OCI-LY1 (cell line): ENCODE data around the gene ERBB4.

ENCODE experiments used
- H2AFZ ChIP-seq: fragments of 200-600 bp; sonication (generic), shearing (Covaris generic); 2 replicates; pipeline ENCODE4 v1.6.0; 2014; ENCODE audit warnings: antibody characterized with exemption, mild to moderate bottlenecking, low read length
- H3F3A ChIP-seq: fragments of 200-600 bp; sonication (generic), shearing (Covaris generic); 2 replicates; pipeline ENCODE4 v1.6.0; 2014; ENCODE audit warnings: mild to moderate bottlenecking, antibody characterized with exemption, low read length, moderate library complexity; ENCODE audit not compliant: insufficient read depth
- H3K27ac ChIP-seq: fragments of 200-600 bp; sonication (generic); 2 replicates; pipeline ENCODE4 v1.5.1; 2014; ENCODE audit warnings: low read length, mixed run types, mild to moderate bottlenecking, low read depth; ENCODE audit not compliant: poor library complexity, severe bottlenecking
- H3K27me3 ChIP-seq: fragments of 200-600 bp; sonication (generic); 2 replicates; pipeline ENCODE4 v1.6.0; 2014; ENCODE audit warnings: antibody characterized with exemption, mild to moderate bottlenecking, low read length, moderate library complexity; ENCODE audit not compliant: insufficient read depth
- H3K36me3 ChIP-seq: fragments of 200-600 bp; sonication (generic); 2 replicates; pipeline ENCODE4 v1.6.1; 2014; ENCODE audit warnings: mild to moderate bottlenecking, antibody characterized with exemption, low read length, moderate library complexity, mixed read lengths; ENCODE audit not compliant: insufficient read depth
- H3K4me1 ChIP-seq: fragments of 200-600 bp; sonication (generic); 2 replicates; pipeline ENCODE4 v1.5.1; 2014; ENCODE audit warnings: mild to moderate bottlenecking, low read length, moderate library complexity; ENCODE audit not compliant: insufficient read depth, severe bottlenecking
- H3K4me2 ChIP-seq: fragments of 200-600 bp; sonication (generic), shearing (Covaris generic); 2 replicates; pipeline ENCODE4 v1.6.1; 2014; ENCODE audit warnings: low read length
- H3K4me3 ChIP-seq: fragments of 200-600 bp; sonication (generic); 2 replicates; pipeline ENCODE4 v1.5.1; 2014; ENCODE audit warnings: low read length, low read depth, mild to moderate bottlenecking, mixed read lengths; ENCODE audit not compliant: poor library complexity, severe bottlenecking
- H3K79me2 ChIP-seq: fragments of 200-600 bp; shearing (Covaris generic); 2 replicates; pipeline ENCODE4 v1.6.1; 2016; ENCODE audit warnings: mixed run types, low read length, mixed read lengths; ENCODE audit not compliant: insufficient read depth
- H3K9ac ChIP-seq: fragments of 200-600 bp; sonication (generic), shearing (Covaris generic); 2 replicates; pipeline ENCODE4 v1.6.1; 2014; ENCODE audit warnings: mild to moderate bottlenecking, low read length, mixed read lengths
- H3K9me2 ChIP-seq: fragments of 200-600 bp; sonication (generic), shearing (Covaris generic); 2 replicates; pipeline ENCODE4 v1.6.1; 2014; ENCODE audit warnings: low read depth, mild to moderate bottlenecking, low read length, mixed read lengths
- H3K9me3 ChIP-seq: fragments of 200-600 bp; shearing (Covaris generic); 2 replicates; pipeline ENCODE4 v1.6.1; 2014; ENCODE audit warnings: low read length, mixed read lengths
- H4K20me1 ChIP-seq: fragments of 200-600 bp; sonication (generic), shearing (Covaris generic); 2 replicates; pipeline ENCODE4 v1.6.0; 2016; ENCODE audit warnings: mild to moderate bottlenecking, low read length; ENCODE audit not compliant: insufficient read depth
- EZH2 ChIP-seq: fragments of 200-600 bp; sonication (generic), shearing (Covaris generic); IDR thresholded peaks from 2 replicates; pipeline ENCODE4 v1.8.0; 2017; ENCODE audit warnings: borderline replicate concordance, mixed run types, mild to moderate bottlenecking, antibody characterized with exemption, low read length, moderate library complexity, mixed read lengths
- TF ChIP-seq, protein P1 (sequence below): fragments of 200-600 bp; sonication (generic), shearing (Covaris generic); IDR thresholded peaks from 2 replicates; pipeline ENCODE4 v1.5.1; 2017; ENCODE audit warnings: mild to moderate bottlenecking, antibody characterized with exemption, low read length, moderate library complexity, mixed read lengths

ERBB4 gene

GRCh38 chr2:212289301-212289700 is 249.3 kb downstream of the ERBB4 start:
- H3F3A ChIP-seq: no peaks in the 10 kb centered on the region
- no peaks in the 10 kb centered on the region for H3K9me2 ChIP-seq
- no peak overlapping the region for H3K4me2 ChIP-seq
- no peaks in the 10 kb centered on the region for H3K4me1 ChIP-seq
- H3K9me3 ChIP-seq: no peaks in the 10 kb centered on the region
- no peaks in the 10 kb centered on the region for H3K36me3 ChIP-seq
- no peak overlapping the region for H3K27ac ChIP-seq
- H3K27me3 ChIP-seq: no peaks in the 10 kb centered on the region
- H3K4me3 ChIP-seq: no peak overlapping the region
- H3K79me2 ChIP-seq: no peaks in the 10 kb centered on the region
- no peak overlapping the region for H3K9ac ChIP-seq
- no peak for TF ChIP-seq EZH2
- TF ChIP-seq, protein P1, sequence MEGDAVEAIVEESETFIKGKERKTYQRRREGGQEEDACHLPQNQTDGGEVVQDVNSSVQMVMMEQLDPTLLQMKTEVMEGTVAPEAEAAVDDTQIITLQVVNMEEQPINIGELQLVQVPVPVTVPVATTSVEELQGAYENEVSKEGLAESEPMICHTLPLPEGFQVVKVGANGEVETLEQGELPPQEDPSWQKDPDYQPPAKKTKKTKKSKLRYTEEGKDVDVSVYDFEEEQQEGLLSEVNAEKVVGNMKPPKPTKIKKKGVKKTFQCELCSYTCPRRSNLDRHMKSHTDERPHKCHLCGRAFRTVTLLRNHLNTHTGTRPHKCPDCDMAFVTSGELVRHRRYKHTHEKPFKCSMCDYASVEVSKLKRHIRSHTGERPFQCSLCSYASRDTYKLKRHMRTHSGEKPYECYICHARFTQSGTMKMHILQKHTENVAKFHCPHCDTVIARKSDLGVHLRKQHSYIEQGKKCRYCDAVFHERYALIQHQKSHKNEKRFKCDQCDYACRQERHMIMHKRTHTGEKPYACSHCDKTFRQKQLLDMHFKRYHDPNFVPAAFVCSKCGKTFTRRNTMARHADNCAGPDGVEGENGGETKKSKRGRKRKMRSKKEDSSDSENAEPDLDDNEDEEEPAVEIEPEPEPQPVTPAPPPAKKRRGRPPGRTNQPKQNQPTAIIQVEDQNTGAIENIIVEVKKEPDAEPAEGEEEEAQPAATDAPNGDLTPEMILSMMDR: no peak
- H2AFZ ChIP-seq: no peak overlapping the region
- no peaks in the 10 kb centered on the region for H4K20me1 ChIP-seq

DNA sequence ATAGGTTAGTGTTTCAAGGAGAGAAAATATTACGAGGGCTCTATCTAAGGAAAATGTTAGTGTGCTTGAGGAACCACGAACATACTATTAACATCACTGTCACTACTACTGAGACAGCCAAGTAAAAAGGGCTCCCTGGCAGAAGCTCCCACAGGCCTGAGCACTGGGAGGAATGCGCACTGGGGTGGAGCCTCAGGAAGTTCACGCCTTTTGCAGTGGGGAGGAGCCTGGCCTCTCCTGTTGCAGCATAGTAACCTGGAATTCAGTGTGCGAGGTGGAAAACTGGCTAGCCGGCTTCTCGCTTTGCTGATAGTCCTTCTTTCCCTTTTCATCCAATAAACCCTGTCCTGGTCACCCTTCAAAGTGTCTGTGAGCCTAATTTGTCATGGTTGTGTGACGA is 250.3 kb downstream of the ERBB4 start:
- no peaks in the 10 kb centered on the region for H3K27me3 ChIP-seq
- H3K79me2 ChIP-seq: no peaks in the 10 kb centered on the region
- no peak overlapping the region for H2AFZ ChIP-seq
- H3K4me2 ChIP-seq: no peak overlapping the region
- no peaks in the 10 kb centered on the region for H3K9me3 ChIP-seq
- H3K4me3 ChIP-seq: no peak overlapping the region
- no peaks in the 10 kb centered on the region for H3F3A ChIP-seq
- H3K4me1 ChIP-seq: no peaks in the 10 kb centered on the region
- H4K20me1 ChIP-seq: no peaks in the 10 kb centered on the region
- H3K9me2 ChIP-seq: no peaks in the 10 kb centered on the region
- no peak overlapping the region for H3K27ac ChIP-seq
- no peaks in the 10 kb centered on the region for H3K36me3 ChIP-seq
- TF ChIP-seq, protein P1: no peak
- no peak for TF ChIP-seq EZH2
- no peak overlapping the region for H3K9ac ChIP-seq

GRCh38 chr2:212284166-212284565 is 254.4 kb downstream of the ERBB4 start:
- no peak for TF ChIP-seq EZH2
- TF ChIP-seq, protein P1: no peak

More at GRCh38 chr2:212284166-212284565, 254.4 kb downstream of the ERBB4 start:
- Histone ChIP-seq H3K4me2 (no peak overlapping the region), H4K20me1 (no peaks in the 10 kb centered on the region), H3K4me1 (no peaks in the 10 kb centered on the region), H3K79me2 (no peaks in the 10 kb centered on the region), H3K27ac (no peak overlapping the region), H3K27me3 (no peaks in the 10 kb centered on the region), H3K36me3 (no peaks in the 10 kb centered on the region), H2AFZ (no peak overlapping the region), H3K9me2 (no peaks in the 10 kb centered on the region), H3K9me3 (no peaks in the 10 kb centered on the region), H3F3A (no peaks in the 10 kb centered on the region), H3K4me3 (no peak overlapping the region), H3K9ac (no peak overlapping the region)
